Kidney (tissue), 14 donors: ENCODE measurements around the gene MAP6. TPM values are rescaled to one million over a fixed set of nuclear protein-coding genes. Genes with fewer than 3 reads are reported as not detected.

Experiments
- DNase-seq, 5 donors: peaks; one replicate each; pipeline ENCODE4 v3.0.0-alpha.2; 2013 to 2020
- FAIRE-seq: peaks from 2 replicates; lab custom pipeline; 2012; peaks lifted over from hg19 to GRCh38; lab: Jason Lieb, UNC
- H3K27ac ChIP-seq, 2 donors: one replicate each; pipeline ENCODE4 v1.7.0; 2013; ENCODE audit warnings: low read depth in 2 of 2, low read length in 2 of 2, inconsistent platforms in 1 of 2
- H3K27me3 ChIP-seq: one replicate; pipeline ENCODE4 v1.7.1; 2013; ENCODE audit warnings: low read length, inconsistent platforms; ENCODE audit not compliant: control insufficient read depth, insufficient read depth
- H3K36me3 ChIP-seq, 3 donors: one replicate each; pipeline versions ENCODE4 v1.7.0 to v1.7.1; 2013; ENCODE audit warnings: low read length in 3 of 3, control low read depth in 1 of 3, inconsistent platforms in 1 of 3; ENCODE audit not compliant: insufficient read depth in 3 of 3, control insufficient read depth in 2 of 3
- H3K4me1 ChIP-seq, 3 donors: one replicate each; pipeline versions ENCODE4 v1.7.0 to v1.7.1; 2013; ENCODE audit warnings: low read length in 3 of 3, inconsistent platforms in 1 of 3, low read depth in 1 of 3; ENCODE audit not compliant: control insufficient read depth in 2 of 3, insufficient read depth in 2 of 3
- H3K4me3 ChIP-seq, 3 donors: one replicate each; pipeline versions ENCODE4 v1.7.0 to v1.8.1; 2013; ENCODE audit warnings: low read length in 3 of 3, control low read depth in 1 of 3, inconsistent platforms in 1 of 3
- H3K9ac ChIP-seq, 3 donors: one replicate each; pipeline versions ENCODE4 v1.7.0 to v1.7.1; 2013; ENCODE audit warnings: low read length in 3 of 3, control low read depth in 1 of 3, inconsistent platforms in 1 of 3
- H3K9me3 ChIP-seq, 3 donors: one replicate each; pipeline versions ENCODE4 v1.7.0 to v1.7.1; 2013; ENCODE audit warnings: low read length in 3 of 3, control low read depth in 1 of 3, inconsistent platforms in 1 of 3; ENCODE audit not compliant: control insufficient read depth in 2 of 3, insufficient read depth in 1 of 3
- CTCF ChIP-seq: IDR thresholded peaks from 3 replicates; pipeline ENCODE4 v1.5.1; 2012; ENCODE audit warnings: mild to moderate bottlenecking, moderate library complexity, borderline replicate concordance; ENCODE audit not compliant: insufficient read depth; ENCODE audit errors: extremely low read depth
- intact Hi-C: fragments of 100-400 bp; cut with DNase I; formaldehyde crosslinking; loops from one replicate; pipeline ENCODE4 v1.11.1; 2022
- polyA plus RNA-seq: library from polyadenylated mRNA; stranded (reverse); fragments of 350-450 nt; fragmentation: Illumina TruSeq; extraction: RNeasy Lipid Tissue Mini Kit (QIAGEN cat#74804); gene quantifications from one replicate; pipeline ENCODE4 v1.2.3, GENCODE V29; 2014; ENCODE audit warnings: low read depth, low replicate concordance; ENCODE audit not compliant: insufficient read depth
- total RNA-seq: library from RNA; stranded (reverse); fragmentation: NEBNext Ultra II Directional; extraction: Animal tissue kit (Norgen Biotek cat#: 25700); gene quantifications from one replicate; pipeline ENCODE4 v1.2.1, GENCODE V29; 2021
- donor health status: control.
- donor health status: control.
- donor health status: control.
- donor health status: control.
- donor health status: control.
- donor health status: DM: yes; HTN: yes; CAD: no.
- donor health status: Normal renal cell carcinoma (clear cell type).

MAP6 gene
- total and polyA plus RNA-seq, 2 donors from 2014 or later: 7.7 to 21.3 TPM

- Histone ChIP-seq H3K36me3 (no peaks in the 10 kb centered on the region), H3K4me3 (no peak overlapping the region), H3K9ac (no peak overlapping the region), H3K9me3 (no peaks in the 10 kb centered on the region), H3K27ac (no peak overlapping the region), H3K27me3 (no peaks in the 10 kb centered on the region), H3K4me1 (no peaks in the 10 kb centered on the region)
- no peak for TF ChIP-seq CTCF
- no peak for FAIRE-seq
- no peak for DNase-seq
- intact Hi-C loops: no loop called here
Measured at GRCh38 chr11:75653532-75653931, 15.3 kb downstream of the MAP6 start.

- FAIRE-seq (no peak), DNase-seq (no peak)
- Histone ChIP-seq H3K9me3 (no peaks in the 10 kb centered on the region), H3K9ac (no peak overlapping the region), H3K27ac (no peak overlapping the region), H3K27me3 (no peaks in the 10 kb centered on the region), H3K4me3 (no peak overlapping the region), H3K36me3 (no peaks in the 10 kb centered on the region), H3K4me1 (no peaks in the 10 kb centered on the region)
- intact Hi-C loops: no loop called here
- TF ChIP-seq CTCF: no peak
Measured at GRCh38 chr11:75652936-75653335, 15.9 kb downstream of the MAP6 start.

- FAIRE-seq: no peak
Measured at GRCh38 chr11:75651218-75651617, 17.6 kb downstream of the MAP6 start.

More at GRCh38 chr11:75651218-75651617, 17.6 kb downstream of the MAP6 start:
- no peak for DNase-seq
- no peaks in the 10 kb centered on the region for H3K4me1 ChIP-seq
- intact Hi-C loops: no loop called here
- H3K27me3 ChIP-seq: no peaks in the 10 kb centered on the region
- H3K4me3 ChIP-seq: no peak overlapping the region
- no peak overlapping the region for H3K27ac ChIP-seq
- H3K9me3 ChIP-seq: no peaks in the 10 kb centered on the region
- no peak overlapping the region for H3K9ac ChIP-seq
- no peak for TF ChIP-seq CTCF
- no peaks in the 10 kb centered on the region for H3K36me3 ChIP-seq
